ENCODE results near the gene AP4B1.
"Not testable (repeated sequence)": the region's sequence is repeated elsewhere in the genome, so short reads cannot be mapped to it uniquely, and the experiment has no call there.

Gene AP4B1

DNA sequence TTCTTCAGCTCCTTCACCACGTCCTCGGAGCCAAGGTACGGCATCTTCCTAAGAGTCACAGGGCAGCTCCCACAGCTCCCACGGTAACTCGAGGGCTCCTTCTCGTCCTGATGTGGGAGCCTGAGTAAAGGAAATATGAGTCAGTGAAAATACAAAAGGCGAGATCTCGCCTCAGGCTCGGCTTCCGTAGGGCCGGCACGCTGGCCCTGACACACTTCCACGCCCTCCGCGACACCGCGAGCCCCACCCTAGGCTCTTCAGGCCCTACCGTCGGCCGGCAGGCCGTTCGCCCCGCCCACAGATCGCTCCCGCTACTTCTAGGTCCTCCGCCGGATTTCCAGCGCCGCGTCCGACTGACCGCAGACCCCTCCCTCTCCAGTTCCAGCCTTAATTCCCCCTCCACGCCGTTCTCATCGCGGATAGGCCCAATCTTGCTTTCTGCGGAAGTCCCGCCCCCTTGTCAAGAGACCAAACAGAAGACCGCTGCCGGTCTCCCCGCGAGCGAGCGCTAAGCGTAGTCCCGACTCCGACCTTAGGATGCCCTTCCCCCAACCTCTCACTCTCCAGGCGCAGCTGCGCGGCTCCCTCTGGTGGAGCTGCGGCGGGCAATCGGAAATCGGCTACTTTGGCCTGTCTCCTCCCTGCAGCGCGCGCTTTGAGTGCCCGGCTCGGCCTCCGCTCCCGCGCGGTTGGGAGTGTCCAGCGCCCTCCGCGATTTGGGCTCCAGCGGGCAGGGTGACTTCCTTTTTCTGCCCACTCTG is at the start of gene AP4B1, which contains the start of gene DCLRE1B:
TSS of gene AP4B1 (minus strand) at position 126 of the 761 bp plus-strand sequence. CDS start at position 44, 82 bp downstream.
TSS of gene DCLRE1B (plus strand) at position 653 of the 761 bp plus-strand sequence. CDS start 261 bp downstream, outside the sequence.
- Histone ChIP-seq H3K36me3 (ENCODE audit: control insufficient read depth, insufficient read depth, low read length, severe bottlenecking) (peaks cover 17% of the 10 kb centered on the region), H3K9me3 (ENCODE audit: control insufficient read depth, low read length) (no peaks in the 10 kb centered on the region), H3K9ac (ENCODE audit: low read length) (peak within 1 kb of the TSS; percentile 92), H3K4me3 (ENCODE audit: low read length) (peak within 1 kb of the TSS; percentile 89), H3K27me3 (replicated peaks; ENCODE audit: control insufficient read depth, insufficient read depth, low read length) (no peaks in the 10 kb centered on the region), H3K4me1 (ENCODE audit: control insufficient read depth, insufficient read depth, low read length) (peaks cover 17% of the 10 kb centered on the region)
- peak; percentile 100 for DNase-seq (ENCODE audit: low read depth)

DNA sequence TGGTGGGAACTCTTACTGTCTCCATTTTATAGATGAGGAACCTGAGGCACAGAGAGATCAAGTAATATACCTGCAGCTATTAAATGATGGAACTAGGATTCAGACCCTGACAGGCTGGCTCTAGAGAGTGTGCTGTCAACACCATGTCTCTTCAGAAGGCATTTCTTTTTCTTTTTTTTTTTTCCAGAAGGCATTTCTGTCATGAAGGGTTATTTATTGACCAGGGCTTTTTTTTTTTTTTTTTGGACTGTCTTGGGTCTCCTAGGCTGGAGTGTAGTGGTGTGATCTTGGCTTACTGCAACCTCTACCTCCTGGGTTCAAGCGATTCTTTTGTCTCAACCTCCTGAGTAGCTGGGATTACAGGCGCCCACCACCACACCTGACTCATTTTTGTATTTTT is 47.1 kb upstream of the AP4B1 start:
- Histone ChIP-seq H3K9ac (ENCODE audit: low read length) (no peak overlapping the region), H3K9me3 (ENCODE audit: control insufficient read depth, low read length) (no peaks in the 10 kb centered on the region), H3K27me3 (replicated peaks; ENCODE audit: control insufficient read depth, insufficient read depth, low read length) (no peaks in the 10 kb centered on the region), H3K36me3 (ENCODE audit: control insufficient read depth, insufficient read depth, low read length, severe bottlenecking) (peaks cover 23% of the 10 kb centered on the region), H3K4me3 (ENCODE audit: low read length) (no peak overlapping the region), H3K4me1 (ENCODE audit: control insufficient read depth, insufficient read depth, low read length) (peaks cover 20% of the 10 kb centered on the region)
- DNase-seq (ENCODE audit: low read depth), result no peak

GRCh38 chr1:113950908-113951307 is 46.3 kb upstream of the AP4B1 start:
- Histone ChIP-seq H3K27me3 (replicated peaks; ENCODE audit: control insufficient read depth, insufficient read depth, low read length) (no peaks in the 10 kb centered on the region), H3K36me3 (ENCODE audit: control insufficient read depth, insufficient read depth, low read length, severe bottlenecking) (peaks cover 18% of the 10 kb centered on the region), H3K9me3 (ENCODE audit: control insufficient read depth, low read length) (no peaks in the 10 kb centered on the region), H3K4me1 (ENCODE audit: control insufficient read depth, insufficient read depth, low read length) (peaks cover 20% of the 10 kb centered on the region), H3K4me3 (ENCODE audit: low read length) (no peak overlapping the region), H3K9ac (ENCODE audit: low read length) (no peak overlapping the region)
- no peak for DNase-seq (ENCODE audit: low read depth)

- Histone ChIP-seq H3K4me1 (ENCODE audit: control insufficient read depth, insufficient read depth, low read length) (peaks cover 20% of the 10 kb centered on the region), H3K9ac (ENCODE audit: low read length) (no peak overlapping the region), H3K9me3 (ENCODE audit: control insufficient read depth, low read length) (no peaks in the 10 kb centered on the region), H3K36me3 (ENCODE audit: control insufficient read depth, insufficient read depth, low read length, severe bottlenecking) (peaks cover 10% of the 10 kb centered on the region), H3K27me3 (replicated peaks; ENCODE audit: control insufficient read depth, insufficient read depth, low read length) (no peaks in the 10 kb centered on the region), H3K4me3 (ENCODE audit: low read length) (no peak overlapping the region)
- DNase-seq (ENCODE audit: low read depth), result no peak
Measured at GRCh38 chr1:113949007-113949406, 44.4 kb upstream of the AP4B1 start.

DNA sequence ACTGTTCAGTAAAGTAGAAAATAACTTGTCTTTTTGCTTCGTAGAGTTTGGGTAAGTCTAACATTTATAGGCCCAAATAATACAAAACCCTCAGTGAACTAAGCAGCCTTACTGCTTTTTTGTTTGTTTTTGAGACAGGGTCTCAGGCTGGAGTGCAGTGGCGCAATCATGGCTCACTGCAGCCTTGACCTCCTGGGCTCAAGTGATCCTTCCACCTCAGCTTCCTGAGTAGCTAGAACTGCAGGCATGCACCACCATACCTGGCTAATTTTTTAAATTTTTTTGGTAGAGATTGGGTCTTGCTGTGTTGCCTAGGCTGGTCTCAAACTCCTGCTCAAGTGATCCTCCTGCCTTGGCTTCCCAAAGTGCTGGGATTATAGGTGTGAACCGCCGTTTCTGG is 43.6 kb upstream of the AP4B1 start:
- not testable (repeated sequence) for H3K9ac ChIP-seq (ENCODE audit: low read length); DNase-seq (ENCODE audit: low read depth); H3K4me3 ChIP-seq (ENCODE audit: low read length); H3K36me3 ChIP-seq (ENCODE audit: control insufficient read depth, insufficient read depth, low read length, severe bottlenecking); H3K27me3 ChIP-seq (replicated peaks; ENCODE audit: control insufficient read depth, insufficient read depth, low read length); H3K9me3 ChIP-seq (ENCODE audit: control insufficient read depth, low read length)
- H3K4me1 ChIP-seq (ENCODE audit: control insufficient read depth, insufficient read depth, low read length), result peaks cover 27% of the 10 kb centered on the region

DNA sequence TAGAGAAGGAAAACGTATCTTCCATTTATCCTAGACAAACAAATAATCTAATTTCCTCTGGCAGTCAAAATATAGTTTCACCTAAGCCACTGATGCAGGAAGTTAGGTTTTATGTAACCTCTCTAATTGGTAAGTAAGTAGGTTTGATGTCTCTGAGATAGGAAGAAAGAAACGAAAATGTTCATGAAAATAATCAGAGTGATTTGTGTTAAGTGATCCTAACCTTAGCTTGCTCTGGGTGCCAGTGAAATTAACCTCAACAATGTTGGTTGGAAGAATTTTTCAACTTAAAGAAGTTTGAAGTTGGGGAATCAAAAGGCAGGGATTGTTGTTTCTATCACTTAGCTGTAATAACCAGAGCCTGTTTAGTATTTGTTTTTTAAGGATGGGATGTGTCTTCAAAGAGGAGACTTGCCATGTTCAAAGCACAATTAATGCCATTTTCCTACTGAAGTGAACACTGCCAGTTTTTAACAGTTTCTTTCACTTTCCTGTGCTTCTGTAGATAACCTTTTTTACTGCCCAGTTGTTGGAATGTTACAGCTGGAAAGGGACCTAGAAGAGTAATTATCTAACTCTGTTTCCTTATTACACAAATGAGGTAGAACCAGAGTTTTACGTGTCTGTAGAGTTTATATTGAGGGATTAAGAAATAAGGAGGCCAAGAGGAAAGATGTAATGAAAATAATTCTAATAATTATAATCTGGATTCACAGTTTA is 42.9 kb upstream of the AP4B1 start:
- no peak overlapping the region for H3K9ac ChIP-seq (ENCODE audit: low read length)
- DNase-seq (ENCODE audit: low read depth), result no peak
- H3K27me3 ChIP-seq (replicated peaks; ENCODE audit: control insufficient read depth, insufficient read depth, low read length), result no peaks in the 10 kb centered on the region
- H3K4me1 ChIP-seq (ENCODE audit: control insufficient read depth, insufficient read depth, low read length), result peaks cover 33% of the 10 kb centered on the region
- peaks cover 7% of the 10 kb centered on the region for H3K36me3 ChIP-seq (ENCODE audit: control insufficient read depth, insufficient read depth, low read length, severe bottlenecking)
- no peaks in the 10 kb centered on the region for H3K9me3 ChIP-seq (ENCODE audit: control insufficient read depth, low read length)
- no peak overlapping the region for H3K4me3 ChIP-seq (ENCODE audit: low read length)

DNA sequence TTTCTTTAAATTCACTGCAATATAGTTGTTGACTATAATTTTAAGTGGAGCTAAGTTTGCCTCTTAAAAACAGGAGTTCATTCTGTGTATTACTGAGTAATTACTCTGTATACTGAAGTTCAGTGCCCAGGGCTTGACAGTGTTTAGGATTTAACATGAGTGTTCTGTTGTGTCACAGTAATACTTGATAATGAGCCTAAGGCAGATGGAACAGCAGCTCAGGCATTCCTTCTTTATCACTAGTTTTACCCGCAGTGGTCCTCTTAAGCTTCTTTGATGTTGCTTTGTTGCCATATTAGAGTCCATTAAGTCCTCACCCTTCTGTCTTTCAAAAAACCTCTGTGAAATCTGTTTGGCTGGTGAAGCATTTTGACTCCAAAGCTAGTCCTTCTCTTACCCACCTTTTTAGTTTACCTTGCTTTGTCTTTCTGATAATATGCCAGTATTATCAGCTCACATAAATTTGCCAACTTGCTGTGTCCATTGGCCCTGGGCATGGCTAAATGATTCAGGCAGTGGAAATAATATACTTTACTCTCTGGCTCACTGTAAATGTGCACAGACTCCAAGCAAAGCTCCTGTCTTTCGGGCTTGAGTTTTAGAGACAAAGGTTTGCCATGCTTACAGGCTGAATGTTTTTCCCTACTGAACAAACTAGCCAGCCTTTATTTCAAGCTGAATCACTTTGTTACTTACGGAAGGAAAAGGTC is 42.2 kb upstream of the AP4B1 start:
- H3K4me1 ChIP-seq (ENCODE audit: control insufficient read depth, insufficient read depth, low read length), result peaks cover 35% of the 10 kb centered on the region
- peaks cover 7% of the 10 kb centered on the region for H3K36me3 ChIP-seq (ENCODE audit: control insufficient read depth, insufficient read depth, low read length, severe bottlenecking)
- H3K27me3 ChIP-seq (replicated peaks; ENCODE audit: control insufficient read depth, insufficient read depth, low read length), result no peaks in the 10 kb centered on the region
- DNase-seq (ENCODE audit: low read depth), result no peak
- no peak overlapping the region for H3K4me3 ChIP-seq (ENCODE audit: low read length)
- no peak overlapping the region for H3K9ac ChIP-seq (ENCODE audit: low read length)
- H3K9me3 ChIP-seq (ENCODE audit: control insufficient read depth, low read length), result no peaks in the 10 kb centered on the region

- Histone ChIP-seq H3K36me3 (ENCODE audit: control insufficient read depth, insufficient read depth, low read length, severe bottlenecking) (peaks cover 10% of the 10 kb centered on the region), H3K27me3 (replicated peaks; ENCODE audit: control insufficient read depth, insufficient read depth, low read length) (no peaks in the 10 kb centered on the region), H3K4me1 (ENCODE audit: control insufficient read depth, insufficient read depth, low read length) (peaks cover 35% of the 10 kb centered on the region), H3K4me3 (ENCODE audit: low read length) (no peak overlapping the region), H3K9me3 (ENCODE audit: control insufficient read depth, low read length) (no peaks in the 10 kb centered on the region), H3K9ac (ENCODE audit: low read length) (no peak overlapping the region)
- DNase-seq (ENCODE audit: low read depth), result no peak
Measured at GRCh38 chr1:113946112-113946511, 41.5 kb upstream of the AP4B1 start.

GRCh38 chr1:113945329-113945728 is 40.7 kb upstream of the AP4B1 start:
- DNase-seq (ENCODE audit: low read depth), result no peak
- H3K9ac ChIP-seq (ENCODE audit: low read length), result no peak overlapping the region
- no peak overlapping the region for H3K4me3 ChIP-seq (ENCODE audit: low read length)
- H3K27me3 ChIP-seq (replicated peaks; ENCODE audit: control insufficient read depth, insufficient read depth, low read length), result no peaks in the 10 kb centered on the region
- H3K4me1 ChIP-seq (ENCODE audit: control insufficient read depth, insufficient read depth, low read length), result peaks cover 35% of the 10 kb centered on the region
- H3K9me3 ChIP-seq (ENCODE audit: control insufficient read depth, low read length), result no peaks in the 10 kb centered on the region
- H3K36me3 ChIP-seq (ENCODE audit: control insufficient read depth, insufficient read depth, low read length, severe bottlenecking), result peaks cover 18% of the 10 kb centered on the region

DNA sequence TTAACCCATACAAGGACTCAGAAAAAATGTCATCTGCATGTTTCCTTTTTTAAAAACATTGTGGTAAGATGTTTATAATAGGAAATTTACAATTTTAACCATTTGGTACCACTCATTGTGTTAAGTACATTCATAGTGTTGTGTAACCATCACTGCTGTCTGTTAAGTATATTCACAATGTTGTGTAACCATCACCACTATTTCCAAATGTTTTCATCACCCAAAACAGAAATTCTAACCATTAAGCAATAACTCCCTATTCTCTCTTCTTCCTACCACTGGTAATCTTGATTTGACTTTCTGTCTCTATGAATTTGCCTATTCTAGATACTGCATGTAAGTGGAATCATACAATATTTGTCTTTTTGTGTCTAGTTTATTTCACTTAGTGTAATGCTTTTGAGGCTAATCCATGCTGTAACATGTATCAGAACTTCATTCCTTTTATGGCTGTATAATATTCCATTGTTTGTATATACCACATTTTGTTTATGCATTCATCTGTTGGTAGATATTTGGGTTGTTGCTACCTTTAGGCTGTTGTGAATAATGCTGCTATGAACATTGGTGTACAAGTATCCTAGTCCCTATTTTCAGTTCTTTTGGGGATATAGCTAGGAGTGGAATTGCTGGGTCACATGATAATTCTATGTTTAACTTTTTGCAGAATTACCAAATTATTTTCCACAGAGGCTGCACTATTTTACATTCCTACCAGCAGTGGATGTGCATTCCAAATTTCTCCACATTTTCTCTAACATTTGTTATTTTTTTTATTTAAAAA is 38.6 kb upstream of the AP4B1 start:
- no peak overlapping the region for H3K9ac ChIP-seq (ENCODE audit: low read length)
- DNase-seq (ENCODE audit: low read depth), result peak; percentile 62
- no peaks in the 10 kb centered on the region for H3K9me3 ChIP-seq (ENCODE audit: control insufficient read depth, low read length)
- no peak overlapping the region for H3K4me3 ChIP-seq (ENCODE audit: low read length)
- H3K4me1 ChIP-seq (ENCODE audit: control insufficient read depth, insufficient read depth, low read length), result peaks cover 39% of the 10 kb centered on the region
- H3K36me3 ChIP-seq (ENCODE audit: control insufficient read depth, insufficient read depth, low read length, severe bottlenecking), result peaks cover 19% of the 10 kb centered on the region
- H3K27me3 ChIP-seq (replicated peaks; ENCODE audit: control insufficient read depth, insufficient read depth, low read length), result no peaks in the 10 kb centered on the region

Measured in adipocyte (in vitro differentiated cells).